K562 (cell line): ENCODE results near the gene ENOSF1. TPM values are rescaled to one million over a fixed set of nuclear protein-coding genes. Genes with fewer than 3 reads are reported as not detected.

Experiments
- ERF ChIP-seq: fragments of 450-650 bp; formaldehyde crosslinking; IDR thresholded peaks from 2 replicates; pipeline ENCODE4 v1.4.0; 2020; ENCODE audit warnings: mild to moderate bottlenecking, mixed read lengths
- GTF2E2 ChIP-seq: fragments of 200-800 bp; sonication (Bioruptor generic); IDR thresholded peaks from 2 replicates; pipeline ENCODE4 v1.6.1; 2016; ENCODE audit warnings: missing genetic modification characterization, missing compliant biosample characterization
- KDM4B ChIP-seq, 2 experiments: fragments of 450-650 bp in 1 of 2; sonication (generic) in 1 of 2; IDR thresholded peaks; 2 replicates each; pipeline ENCODE4 v1.6.1; 2016 to 2017; ENCODE audit warnings: borderline replicate concordance in 2 of 2, antibody characterized with exemption in 1 of 2, low read depth in 1 of 2, mild to moderate bottlenecking in 1 of 2
- MAFF ChIP-seq: IDR thresholded peaks from 2 replicates; pipeline ENCODE4 v1.6.1; 2012; ENCODE audit warnings: low read length, improper control_type of control experiment
- MAFK ChIP-seq: IDR thresholded peaks from 2 replicates; pipeline ENCODE4 v1.6.1; 2011; ENCODE audit warnings: low read length, improper control_type of control experiment
- MECOM ChIP-seq: fragments of 250-450 bp; sonication (Bioruptor Pico); IDR thresholded peaks from 2 replicates; pipeline ENCODE4 v1.8.0; 2022; ENCODE audit warnings: inconsistent platforms
- RAD51 ChIP-seq: fragments of 450-650 bp; IDR thresholded peaks from 2 replicates; pipeline ENCODE4 v1.7.1; 2016; ENCODE audit warnings: low read depth, mild to moderate bottlenecking, borderline replicate concordance
- RBBP5 ChIP-seq: fragments of 200-600 bp; sonication (generic); IDR thresholded peaks from 2 replicates; pipeline ENCODE4 v1.6.1; 2012; ENCODE audit warnings: borderline replicate concordance, mild to moderate bottlenecking, low read length, control low read depth, inconsistent platforms; ENCODE audit not compliant: insufficient read depth, poor library complexity, severe bottlenecking
- RBM17 ChIP-seq: fragments of 200-400 bp; formaldehyde crosslinking; IDR thresholded peaks from 2 replicates; pipeline ENCODE4 v1.6.1; 2017; ENCODE audit warnings: low read depth, mild to moderate bottlenecking, low read length, borderline replicate concordance
- RBM39 ChIP-seq: fragments of 200-400 bp; formaldehyde crosslinking; optimal IDR thresholded peaks from 2 replicates; pipeline ENCODE3; 2018; ENCODE audit warnings: low read depth, low read length
- RCOR1 ChIP-seq, 2 experiments: IDR thresholded peaks; 2 replicates each; pipeline ENCODE4 v1.6.1; 2012; ENCODE audit warnings: low read depth in 2 of 2, low read length in 2 of 2, borderline replicate concordance in 1 of 2, improper control_type of control experiment in 1 of 2
- SMARCA4 ChIP-seq: fragments of 450-650 bp; IDR thresholded peaks from 2 replicates; pipeline ENCODE4 v1.6.1; 2016
- SMARCC2 ChIP-seq: fragments of 450-650 bp; IDR thresholded peaks from 2 replicates; pipeline ENCODE4 v1.6.1; 2017; ENCODE audit warnings: antibody characterized with exemption, moderate library complexity, mild to moderate bottlenecking, low read depth
- SNIP1 ChIP-seq: fragments of 450-650 bp; IDR thresholded peaks from 2 replicates; pipeline ENCODE4 v1.7.1; 2017; ENCODE audit warnings: low read depth, mild to moderate bottlenecking
- WHSC1 ChIP-seq: IDR thresholded peaks from one replicate; pipeline ENCODE4 v1.6.1; 2012; ENCODE audit warnings: low read length, control low read depth, inconsistent platforms
- ZBTB5 ChIP-seq: fragments of 450-650 bp; IDR thresholded peaks from 2 replicates; pipeline ENCODE4 v1.6.1; 2017; ENCODE audit warnings: antibody characterized with exemption
- ZBTB8A ChIP-seq: fragments of 450-650 bp; IDR thresholded peaks from 2 replicates; pipeline ENCODE4 v1.6.1; 2018; ENCODE audit warnings: mild to moderate bottlenecking, moderate library complexity; ENCODE audit not compliant: partially characterized antibody
- ZFP36 ChIP-seq: fragments of 150-350 bp; IDR thresholded peaks from 2 replicates; pipeline ENCODE4 v1.6.1; 2018; ENCODE audit warnings: low read length, low read depth; ENCODE audit not compliant: partially characterized antibody
- ZKSCAN8 ChIP-seq: fragments of 200-800 bp; sonication (Bioruptor generic); IDR thresholded peaks from 2 replicates; pipeline ENCODE4 v1.6.1; 2016; ENCODE audit warnings: missing genetic modification characterization, missing compliant biosample characterization
- ZNF239 ChIP-seq: fragments of 250-450 bp; sonication (Bioruptor Pico); IDR thresholded peaks from 2 replicates; pipeline ENCODE4 v1.4.0; 2020; ENCODE audit warnings: mild to moderate bottlenecking
- ZNF316 ChIP-seq: fragments of 450-650 bp; IDR thresholded peaks from 2 replicates; pipeline ENCODE4 v1.6.1; 2016
- ZNF347 ChIP-seq: fragments of 450-650 bp; formaldehyde crosslinking; IDR thresholded peaks from 2 replicates; pipeline ENCODE4 v1.4.0; 2020; ENCODE audit warnings: low read depth, mild to moderate bottlenecking, moderate library complexity
- ZNF436 ChIP-seq: fragments of 250-450, 450-650 bp; sonication (Bioruptor Pico); formaldehyde crosslinking; IDR thresholded peaks from 2 replicates; pipeline ENCODE4 v1.7.0; 2020; ENCODE audit warnings: mild to moderate bottlenecking
- ZNF764 ChIP-seq: fragments of 250-450 bp; sonication (Bioruptor Pico); IDR thresholded peaks from 2 replicates; pipeline ENCODE4 v1.4.0; 2020; ENCODE audit warnings: low read depth, mild to moderate bottlenecking, moderate library complexity
- ZNF778 ChIP-seq: fragments of 450-650 bp; formaldehyde crosslinking; IDR thresholded peaks from 2 replicates; pipeline ENCODE4 v1.4.0; 2020; ENCODE audit warnings: mild to moderate bottlenecking, moderate library complexity
- polyA plus RNA-seq, 8 experiments: library from polyadenylated mRNA; depleted of rRNA in 4 of 8; stranded (reverse) in 5 of 8; unstranded in 3 of 8; fragments of >200 nt; fragmentation: Nextera tagmentation in 2 of 8; fragmentation: Illumina TruSeq in 1 of 8; extraction: Ambion mirVana in 2 of 8; extraction: Trizol in 1 of 8; gene quantifications; 2 replicates each; pipeline versions ENCODE4 v1.2.1 to v1.2.3, GENCODE V29; 2011 to 2014; ENCODE audit warnings: inconsistent platforms in 1 of 8, missing spikeins in 1 of 8
- total RNA-seq, 7 experiments: library from RNA; depleted of rRNA in 6 of 7; stranded (reverse); fragments of >200 nt in 6 of 7; fragmentation: Illumina TruSeq in 2 of 7; extraction: Trizol in 2 of 7; gene quantifications; 2 replicates each; pipeline versions ENCODE4 v1.2.1 to v1.2.3, GENCODE V29; 2011 to 2021; ENCODE audit warnings: low replicate concordance in 1 of 7
- TF ChIP-seq, protein P1 (sequence below): fragments of 450-650 bp; IDR thresholded peaks from 2 replicates; pipeline ENCODE4 v1.6.1; 2017; ENCODE audit warnings: antibody characterized with exemption, mild to moderate bottlenecking

Gene ENOSF1
- total and polyA plus RNA-seq, 9 of the 15 experiments (the other 6 are each of a cell fraction or from before 2014, with no cell fraction given), result 15.5 to 66.4 (median 46.5) TPM

DNA sequence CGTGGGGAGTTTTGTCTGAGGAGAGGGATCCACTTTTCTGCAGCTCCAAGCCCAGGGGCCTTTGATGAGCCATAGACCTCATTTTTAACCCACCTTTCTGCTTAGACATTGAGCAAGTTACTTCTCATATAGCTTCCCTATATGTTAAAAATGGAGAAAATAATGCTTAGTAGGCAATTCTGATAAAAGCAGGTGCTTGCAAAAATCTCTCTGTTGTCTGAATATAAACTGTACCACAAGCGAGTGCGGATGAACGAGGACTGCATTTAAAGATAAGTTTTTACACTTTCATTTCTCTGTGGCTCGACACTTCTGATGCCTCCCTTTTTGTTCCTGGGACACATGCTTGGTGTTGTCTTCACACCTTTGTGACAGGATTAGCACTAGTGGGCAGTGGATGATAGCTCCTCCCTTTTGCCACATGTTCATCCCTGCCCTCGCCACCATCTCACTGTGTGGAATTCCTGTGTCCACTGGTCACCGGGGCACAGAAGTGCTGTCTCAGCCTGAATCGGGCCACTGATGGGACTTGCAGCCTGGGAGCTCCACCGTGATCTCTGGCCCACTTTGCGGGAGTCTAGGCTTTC is 53.4 kb downstream of the ENOSF1 start (continued):
- TF ChIP-seq, protein P1, sequence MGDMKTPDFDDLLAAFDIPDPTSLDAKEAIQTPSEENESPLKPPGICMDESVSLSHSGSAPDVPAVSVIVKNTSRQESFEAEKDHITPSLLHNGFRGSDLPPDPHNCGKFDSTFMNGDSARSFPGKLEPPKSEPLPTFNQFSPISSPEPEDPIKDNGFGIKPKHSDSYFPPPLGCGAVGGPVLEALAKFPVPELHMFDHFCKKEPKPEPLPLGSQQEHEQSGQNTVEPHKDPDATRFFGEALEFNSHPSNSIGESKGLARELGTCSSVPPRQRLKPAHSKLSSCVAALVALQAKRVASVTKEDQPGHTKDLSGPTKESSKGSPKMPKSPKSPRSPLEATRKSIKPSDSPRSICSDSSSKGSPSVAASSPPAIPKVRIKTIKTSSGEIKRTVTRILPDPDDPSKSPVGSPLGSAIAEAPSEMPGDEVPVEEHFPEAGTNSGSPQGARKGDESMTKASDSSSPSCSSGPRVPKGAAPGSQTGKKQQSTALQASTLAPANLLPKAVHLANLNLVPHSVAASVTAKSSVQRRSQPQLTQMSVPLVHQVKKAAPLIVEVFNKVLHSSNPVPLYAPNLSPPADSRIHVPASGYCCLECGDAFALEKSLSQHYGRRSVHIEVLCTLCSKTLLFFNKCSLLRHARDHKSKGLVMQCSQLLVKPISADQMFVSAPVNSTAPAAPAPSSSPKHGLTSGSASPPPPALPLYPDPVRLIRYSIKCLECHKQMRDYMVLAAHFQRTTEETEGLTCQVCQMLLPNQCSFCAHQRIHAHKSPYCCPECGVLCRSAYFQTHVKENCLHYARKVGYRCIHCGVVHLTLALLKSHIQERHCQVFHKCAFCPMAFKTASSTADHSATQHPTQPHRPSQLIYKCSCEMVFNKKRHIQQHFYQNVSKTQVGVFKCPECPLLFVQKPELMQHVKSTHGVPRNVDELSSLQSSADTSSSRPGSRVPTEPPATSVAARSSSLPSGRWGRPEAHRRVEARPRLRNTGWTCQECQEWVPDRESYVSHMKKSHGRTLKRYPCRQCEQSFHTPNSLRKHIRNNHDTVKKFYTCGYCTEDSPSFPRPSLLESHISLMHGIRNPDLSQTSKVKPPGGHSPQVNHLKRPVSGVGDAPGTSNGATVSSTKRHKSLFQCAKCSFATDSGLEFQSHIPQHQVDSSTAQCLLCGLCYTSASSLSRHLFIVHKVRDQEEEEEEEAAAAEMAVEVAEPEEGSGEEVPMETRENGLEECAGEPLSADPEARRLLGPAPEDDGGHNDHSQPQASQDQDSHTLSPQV, result peak; percentile 65; the same call in 1 of the 2 replicates
- TF ChIP-seq RCOR1 (IDR thresholded peaks at IDR 0.05; ENCODE audit: borderline replicate concordance in 1 of 2, low read depth in 2 of 2, low read length in 2 of 2), result no peak
- no peak for TF ChIP-seq GTF2E2 (tag)
- TF ChIP-seq KDM4B (IDR thresholded peaks at IDR 0.05; ENCODE audit: borderline replicate concordance in 2 of 2, low read depth in 1 of 2), result no peak; a peak in 1 of 4 replicates
- TF ChIP-seq ZNF347, result no peak
- no peak for TF ChIP-seq ZFP36
- no peak for TF ChIP-seq RBBP5
- TF ChIP-seq MAFF, result peak; percentile 97
- no peak for TF ChIP-seq RBM17
- TF ChIP-seq ZNF436 (CRISPR knock-in tag), result no peak
- no peak for TF ChIP-seq ZKSCAN8 (CRISPR knock-in tag)
- TF ChIP-seq SMARCC2, result no peak
- TF ChIP-seq SNIP1, result no peak
- no peak for TF ChIP-seq ZNF239 (CRISPR knock-in tag)
- TF ChIP-seq ZNF778 (CRISPR knock-in tag), result no peak
- no peak for TF ChIP-seq ERF (CRISPR knock-in tag)
- peak; percentile 98 for TF ChIP-seq ZNF316
- TF ChIP-seq MECOM, result 0 out of 2 replicates have a peak, but pooled peaks have one; percentile 11
- no peak for TF ChIP-seq ZBTB8A
- no peak for TF ChIP-seq ZBTB5
- no peak for TF ChIP-seq RBM39
- no peak for TF ChIP-seq RAD51
- no peak for TF ChIP-seq SMARCA4
- no peak for TF ChIP-seq ZNF764 (CRISPR knock-in tag)
- peak; percentile 97 for TF ChIP-seq MAFK
- no peak for TF ChIP-seq WHSC1
